Measurements from ENCODE around the gene DNAH14. TPM values are rescaled to one million over a fixed set of nuclear protein-coding genes. Genes with fewer than 3 reads are reported as not detected.

The DNAH14 gene
- total and polyA plus RNA-seq, 2 donors (not counting 3 experiments of a cell fraction or from before 2014, with no cell fraction given) = 1.5 to 7.1 TPM

GRCh38 chr1:225042263-225042662, 112.8 kb downstream of the DNAH14 start:
- dilution Hi-C loops (cut with MboI; ENCODE audit: extremely low pct_ligation_motif_present, low sequenced_read_pairs) = no loop called here
- H4K20me1 ChIP-seq (replicated peaks; ENCODE audit: control insufficient read depth, extremely low read depth, insufficient read depth, low read length) = no peaks in the 10 kb centered on the region
- no peaks in the 10 kb centered on the region for H3K36me3 ChIP-seq (ENCODE audit: control insufficient read depth in 2 of 2, extremely low read depth in 1 of 2, insufficient read depth in 2 of 2, low read length in 2 of 2)
- CTCF ChIA-PET = no interaction called here
- H3K27me3 ChIP-seq (ENCODE audit: control insufficient read depth in 2 of 2, insufficient read depth in 2 of 2, low read length in 2 of 2) = no peaks in the 10 kb centered on the region
- DNase-seq (ENCODE audit: low read depth, low spot score) = no peak
- no peak for FAIRE-seq
- no peaks in the 10 kb centered on the region for H3K9me1 ChIP-seq (replicated peaks; ENCODE audit: control insufficient read depth, extremely low read depth, insufficient read depth, low read length)
- no peaks in the 10 kb centered on the region for H3K79me2 ChIP-seq (ENCODE audit: control insufficient read depth, insufficient read depth, low read length)
- TF ChIP-seq FOS (IDR thresholded peaks at IDR 0.05; ENCODE audit: borderline replicate concordance, insufficient read depth, low read length) = no peak
- no peak for TF ChIP-seq CTCF (IDR thresholded peaks at IDR 0.05; ENCODE audit: extremely low read depth in 1 of 2, insufficient read depth in 1 of 2, low read depth in 1 of 2, low read length in 2 of 2)
- no peak for TF ChIP-seq JUN (IDR thresholded peaks at IDR 0.05; ENCODE audit: borderline replicate concordance, insufficient read depth, insufficient read length, low read depth)
- no peak for TF ChIP-seq MYC (IDR thresholded peaks at IDR 0.05; ENCODE audit: low read depth, low read length)
- TF ChIP-seq POLR2AphosphoS5 (IDR thresholded peaks at IDR 0.05; ENCODE audit: insufficient read depth, low read depth, low read length) = no peak
- no peak for TF ChIP-seq GATA2 (IDR thresholded peaks at IDR 0.05; ENCODE audit: insufficient read depth, insufficient read length, low read depth, low read length)
- TF ChIP-seq, protein P1, sequence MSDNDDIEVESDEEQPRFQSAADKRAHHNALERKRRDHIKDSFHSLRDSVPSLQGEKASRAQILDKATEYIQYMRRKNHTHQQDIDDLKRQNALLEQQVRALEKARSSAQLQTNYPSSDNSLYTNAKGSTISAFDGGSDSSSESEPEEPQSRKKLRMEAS (IDR thresholded peaks at IDR 0.05; ENCODE audit: insufficient read depth, insufficient read length) = no peak
- TF ChIP-seq POLR2A (IDR thresholded peaks at IDR 0.05; ENCODE audit: low read depth, low read length) = no peak
- no peak for TF ChIP-seq EZH2 (IDR thresholded peaks at IDR 0.05; ENCODE audit: borderline replicate concordance, low read depth, low read length, severe bottlenecking)
- H3K27ac ChIP-seq (ENCODE audit: insufficient read depth, low read depth, low read length) = no peak overlapping the region
- no peaks in the 10 kb centered on the region for H3K9me3 ChIP-seq (replicated peaks; ENCODE audit: control insufficient read depth, insufficient read depth, low read length)
- H3K9ac ChIP-seq (replicated peaks; ENCODE audit: extremely low read depth, insufficient read depth, low read length) = no peak overlapping the region
- no peak overlapping the region for H3K4me2 ChIP-seq (ENCODE audit: insufficient read depth, low read length)
- no peak overlapping the region for H3K4me3 ChIP-seq (replicated peaks in 1 of 3; ENCODE audit: insufficient read depth in 1 of 3, low read depth in 1 of 3, low read length in 3 of 3)
- no peaks in the 10 kb centered on the region for H3K4me1 ChIP-seq (ENCODE audit: control insufficient read depth, extremely low read depth, insufficient read depth, low read length)
- no TSS peak for BruUV-seq (replicated peaks)
- no peak overlapping the region for H2AFZ ChIP-seq (ENCODE audit: low read depth, low read length)
- POLR2A ChIA-PET = no interaction called here
- intact Hi-C loops (cut with micrococcal nuclease) = no loop called here

Data from endothelial cell of umbilical vein (primary cell).